SK-N-SH treated with all-trans-retinoic acid at 6 μM for 48 hours (cell line): ENCODE results near the gene ZNF185.

Experiments used
- ATAC-seq: fragments of 200-7000 bp; cut with Tn5 transposase; 3 replicates; pipeline ENCODE4 v1.9.1; 2020; ENCODE audit warnings: mild to moderate bottlenecking, moderate library complexity
- ARNTL ChIP-seq: fragments of 450-650 bp; formaldehyde crosslinking; IDR thresholded peaks from 2 replicates; pipeline ENCODE4 v1.5.0; 2020; ENCODE audit warnings: low read depth, mild to moderate bottlenecking, moderate library complexity, borderline replicate concordance
- BACH2 ChIP-seq: fragments of 250-450 bp; sonication (Bioruptor Pico); IDR thresholded peaks from 2 replicates; pipeline ENCODE4 v1.9.0; 2021; ENCODE audit warnings: mild to moderate bottlenecking, borderline replicate concordance
- ESRRG ChIP-seq: fragments of 250-450 bp; sonication (Bioruptor Pico); IDR thresholded peaks from 2 replicates; pipeline ENCODE4 v1.6.1; 2021; ENCODE audit warnings: mild to moderate bottlenecking
- GLIS3 ChIP-seq: fragments of 250-450 bp; sonication (Bioruptor Pico); IDR thresholded peaks from 2 replicates; pipeline ENCODE4 v1.5.0; 2020; ENCODE audit warnings: mild to moderate bottlenecking, moderate library complexity
- ISL1 ChIP-seq: fragments of 250-450 bp; sonication (Bioruptor Pico); IDR thresholded peaks from 2 replicates; pipeline ENCODE4 v2.1.2; 2022; ENCODE audit warnings: mild to moderate bottlenecking, moderate library complexity
- OSR1 ChIP-seq: fragments of 250-450 bp; sonication (Bioruptor Pico); IDR thresholded peaks from 2 replicates; pipeline ENCODE4 v1.8.0; 2022; ENCODE audit warnings: moderate library complexity, mild to moderate bottlenecking, inconsistent platforms
- PPARA ChIP-seq: fragments of 250-450 bp; sonication (Bioruptor Pico); IDR thresholded peaks from 2 replicates; pipeline ENCODE4 v1.5.0; 2020; ENCODE audit warnings: mild to moderate bottlenecking, borderline replicate concordance
- RARB ChIP-seq: fragments of 250-450 bp; sonication (Bioruptor Pico); IDR thresholded peaks from 2 replicates; pipeline ENCODE4 v1.8.0; 2021; ENCODE audit warnings: mild to moderate bottlenecking, moderate library complexity
- SNAI2 ChIP-seq: fragments of 250-450 bp; sonication (Bioruptor Pico); IDR thresholded peaks from 2 replicates; pipeline ENCODE4 v1.5.0; 2020; ENCODE audit warnings: mild to moderate bottlenecking, moderate library complexity
- TCF4 ChIP-seq: fragments of 250-450 bp; sonication (Bioruptor Pico); IDR thresholded peaks from 2 replicates; pipeline ENCODE4 v1.8.0; 2021; ENCODE audit warnings: mild to moderate bottlenecking, moderate library complexity, borderline replicate concordance
- TOX ChIP-seq: fragments of 250-450 bp; sonication (Bioruptor Pico); IDR thresholded peaks from 2 replicates; pipeline ENCODE4 v1.8.0; 2021; ENCODE audit warnings: mild to moderate bottlenecking, moderate library complexity, borderline replicate concordance
- ZC3H10 ChIP-seq: fragments of 250-450 bp; sonication (Bioruptor Pico); IDR thresholded peaks from 2 replicates; pipeline ENCODE4 v1.5.1; 2021; ENCODE audit warnings: mild to moderate bottlenecking, moderate library complexity
- ZFP3 ChIP-seq: fragments of 250-450 bp; sonication (Bioruptor Pico); IDR thresholded peaks from 2 replicates; pipeline ENCODE4 v1.5.0; 2020; ENCODE audit warnings: mild to moderate bottlenecking, moderate library complexity
- ZFP30 ChIP-seq: fragments of 450-650 bp; formaldehyde crosslinking; IDR thresholded peaks from 2 replicates; pipeline ENCODE4 v1.5.0; 2022; ENCODE audit warnings: mild to moderate bottlenecking, moderate library complexity
- ZNF565 ChIP-seq: fragments of 450-650 bp; formaldehyde crosslinking; conservative IDR thresholded peaks from 2 replicates; pipeline ENCODE4 v1.5.0; 2020; ENCODE audit warnings: low read depth, mild to moderate bottlenecking, moderate library complexity
- ZNF70 ChIP-seq: fragments of 450-650 bp; formaldehyde crosslinking; IDR thresholded peaks from 2 replicates; pipeline ENCODE4 v1.5.0; 2020; ENCODE audit warnings: mild to moderate bottlenecking, moderate library complexity
- ZNF8 ChIP-seq: fragments of 450-650 bp; formaldehyde crosslinking; IDR thresholded peaks from 2 replicates; pipeline ENCODE4 v1.5.0; 2020; ENCODE audit warnings: mild to moderate bottlenecking, moderate library complexity
- TF ChIP-seq, protein P1 (sequence below): fragments of 250-450 bp; sonication (Bioruptor Pico); IDR thresholded peaks from 2 replicates; pipeline ENCODE4 v1.5.1; 2020; ENCODE audit warnings: low read depth, mild to moderate bottlenecking, moderate library complexity
- TF ChIP-seq, protein P2 (sequence below): fragments of 250-450 bp; sonication (Bioruptor Pico); IDR thresholded peaks from 2 replicates; pipeline ENCODE4 v1.8.0; 2021; ENCODE audit warnings: low read depth, mild to moderate bottlenecking, moderate library complexity, borderline replicate concordance
- TF ChIP-seq, protein P3 (sequence below): fragments of 250-450 bp; sonication (Bioruptor Pico); IDR thresholded peaks from 2 replicates; pipeline ENCODE4 v1.5.0; 2020; ENCODE audit warnings: mild to moderate bottlenecking, moderate library complexity
- TF ChIP-seq, protein P4 (sequence below): fragments of 250-450 bp; sonication (Bioruptor Pico); IDR thresholded peaks from 2 replicates; pipeline ENCODE4 v1.8.0; 2020; ENCODE audit warnings: mild to moderate bottlenecking, moderate library complexity, borderline replicate concordance
- TF ChIP-seq, protein P5 (sequence below): fragments of 250-450 bp; sonication (Bioruptor Pico); IDR thresholded peaks from 2 replicates; pipeline ENCODE4 v1.5.1; 2021; ENCODE audit warnings: mild to moderate bottlenecking, moderate library complexity

The ZNF185 gene

DNA sequence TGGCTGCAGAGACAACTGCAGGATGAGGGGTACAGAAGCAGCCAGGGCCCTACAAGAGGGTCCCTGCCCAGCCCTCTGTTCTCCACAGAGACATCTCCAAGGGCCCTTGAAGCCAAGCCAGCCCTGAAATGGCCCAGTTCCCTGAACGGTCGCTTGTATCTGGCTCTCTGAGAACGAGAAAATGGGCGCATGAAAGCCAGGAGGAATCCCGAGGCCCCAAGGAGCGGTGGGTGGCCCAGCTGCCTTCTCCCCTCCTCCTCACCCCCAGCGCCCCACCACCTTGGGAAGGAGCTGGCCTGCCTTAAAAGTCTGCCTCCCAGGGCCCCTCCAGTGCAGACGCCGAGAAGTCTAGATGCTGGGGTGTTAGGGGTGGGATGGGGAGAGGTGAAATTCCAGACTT, 5.7 kb downstream of the ZNF185 start:
- ATAC-seq, result no peak

DNA sequence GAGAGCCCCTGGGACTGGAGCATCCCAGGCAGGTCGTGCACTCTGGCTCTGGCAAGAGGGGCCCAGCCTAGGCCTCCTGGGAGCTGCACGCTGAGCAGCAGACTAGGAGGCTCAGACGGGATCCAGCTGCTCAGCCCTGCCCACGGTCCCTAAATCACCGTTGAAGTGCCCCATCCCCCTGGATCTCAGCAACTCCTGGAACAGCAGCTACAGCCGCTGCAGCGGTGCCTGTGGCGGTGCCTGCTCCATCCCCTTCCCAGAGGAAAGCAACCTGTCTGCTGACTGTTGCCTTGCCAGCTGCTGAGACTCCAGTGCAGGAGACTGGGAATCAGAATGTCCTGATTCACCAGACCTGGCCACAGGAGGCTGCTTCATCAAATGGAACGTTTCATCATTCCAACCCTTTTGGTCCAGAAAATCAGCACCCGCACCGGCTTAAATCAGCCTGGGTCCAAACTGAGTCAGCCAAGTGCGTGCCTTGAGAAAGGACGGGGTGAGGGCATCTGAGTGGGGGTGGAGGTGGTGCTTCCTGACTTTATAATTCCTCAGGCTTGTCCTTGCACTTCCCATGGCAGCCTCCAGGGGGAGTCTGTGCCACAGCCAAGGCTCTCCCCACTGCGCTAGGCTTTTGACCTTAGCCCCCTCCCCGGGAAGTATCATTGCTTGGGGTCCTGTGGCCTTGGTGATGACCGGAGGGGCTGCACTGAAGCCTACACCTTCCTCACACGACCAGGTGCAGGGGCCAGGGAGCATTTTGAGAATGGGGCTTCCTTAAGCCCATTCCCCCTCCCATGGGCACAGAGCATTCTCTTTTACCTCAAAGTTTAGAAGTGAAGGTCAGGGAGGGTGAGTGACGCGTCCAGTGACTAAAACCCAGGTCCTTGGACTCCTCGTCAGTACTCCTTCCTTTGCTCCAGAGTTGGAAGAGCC, 6.5 kb downstream of the ZNF185 start:
- peak; percentile 77 for ATAC-seq
- TF ChIP-seq RARB (CRISPR knock-in tag) (no peak), TCF4 (CRISPR knock-in tag) (no peak), ESRRG (CRISPR knock-in tag) (no peak), ZNF565 (CRISPR knock-in tag) (no peak), ZNF8 (CRISPR knock-in tag) (no peak), ZFP3 (CRISPR knock-in tag) (no peak), OSR1 (CRISPR knock-in tag) (no peak), ZC3H10 (CRISPR knock-in tag) (no peak), ARNTL (no peak), GLIS3 (no peak), ISL1 (CRISPR knock-in tag) (no peak), BACH2 (CRISPR knock-in tag) (no peak), SNAI2 (CRISPR knock-in tag) (no peak), ZFP30 (CRISPR knock-in tag) (no peak), PPARA (no peak)
- TF ChIP-seq, protein P1, sequence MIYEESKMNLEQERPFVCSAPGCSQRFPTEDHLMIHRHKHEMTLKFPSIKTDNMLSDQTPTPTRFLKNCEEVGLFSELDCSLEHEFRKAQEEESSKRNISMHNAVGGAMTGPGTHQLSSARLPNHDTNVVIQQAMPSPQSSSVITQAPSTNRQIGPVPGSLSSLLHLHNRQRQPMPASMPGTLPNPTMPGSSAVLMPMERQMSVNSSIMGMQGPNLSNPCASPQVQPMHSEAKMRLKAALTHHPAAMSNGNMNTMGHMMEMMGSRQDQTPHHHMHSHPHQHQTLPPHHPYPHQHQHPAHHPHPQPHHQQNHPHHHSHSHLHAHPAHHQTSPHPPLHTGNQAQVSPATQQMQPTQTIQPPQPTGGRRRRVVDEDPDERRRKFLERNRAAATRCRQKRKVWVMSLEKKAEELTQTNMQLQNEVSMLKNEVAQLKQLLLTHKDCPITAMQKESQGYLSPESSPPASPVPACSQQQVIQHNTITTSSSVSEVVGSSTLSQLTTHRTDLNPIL (CRISPR knock-in tag), result no peak
- TF ChIP-seq, protein P2, sequence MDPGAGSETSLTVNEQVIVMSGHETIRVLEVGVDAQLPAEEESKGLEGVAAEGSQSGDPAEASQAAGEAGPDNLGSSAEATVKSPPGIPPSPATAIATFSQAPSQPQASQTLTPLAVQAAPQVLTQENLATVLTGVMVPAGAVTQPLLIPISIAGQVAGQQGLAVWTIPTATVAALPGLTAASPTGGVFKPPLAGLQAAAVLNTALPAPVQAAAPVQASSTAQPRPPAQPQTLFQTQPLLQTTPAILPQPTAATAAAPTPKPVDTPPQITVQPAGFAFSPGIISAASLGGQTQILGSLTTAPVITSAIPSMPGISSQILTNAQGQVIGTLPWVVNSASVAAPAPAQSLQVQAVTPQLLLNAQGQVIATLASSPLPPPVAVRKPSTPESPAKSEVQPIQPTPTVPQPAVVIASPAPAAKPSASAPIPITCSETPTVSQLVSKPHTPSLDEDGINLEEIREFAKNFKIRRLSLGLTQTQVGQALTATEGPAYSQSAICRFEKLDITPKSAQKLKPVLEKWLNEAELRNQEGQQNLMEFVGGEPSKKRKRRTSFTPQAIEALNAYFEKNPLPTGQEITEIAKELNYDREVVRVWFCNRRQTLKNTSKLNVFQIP (CRISPR knock-in tag), result no peak
- TF ChIP-seq, protein P3, sequence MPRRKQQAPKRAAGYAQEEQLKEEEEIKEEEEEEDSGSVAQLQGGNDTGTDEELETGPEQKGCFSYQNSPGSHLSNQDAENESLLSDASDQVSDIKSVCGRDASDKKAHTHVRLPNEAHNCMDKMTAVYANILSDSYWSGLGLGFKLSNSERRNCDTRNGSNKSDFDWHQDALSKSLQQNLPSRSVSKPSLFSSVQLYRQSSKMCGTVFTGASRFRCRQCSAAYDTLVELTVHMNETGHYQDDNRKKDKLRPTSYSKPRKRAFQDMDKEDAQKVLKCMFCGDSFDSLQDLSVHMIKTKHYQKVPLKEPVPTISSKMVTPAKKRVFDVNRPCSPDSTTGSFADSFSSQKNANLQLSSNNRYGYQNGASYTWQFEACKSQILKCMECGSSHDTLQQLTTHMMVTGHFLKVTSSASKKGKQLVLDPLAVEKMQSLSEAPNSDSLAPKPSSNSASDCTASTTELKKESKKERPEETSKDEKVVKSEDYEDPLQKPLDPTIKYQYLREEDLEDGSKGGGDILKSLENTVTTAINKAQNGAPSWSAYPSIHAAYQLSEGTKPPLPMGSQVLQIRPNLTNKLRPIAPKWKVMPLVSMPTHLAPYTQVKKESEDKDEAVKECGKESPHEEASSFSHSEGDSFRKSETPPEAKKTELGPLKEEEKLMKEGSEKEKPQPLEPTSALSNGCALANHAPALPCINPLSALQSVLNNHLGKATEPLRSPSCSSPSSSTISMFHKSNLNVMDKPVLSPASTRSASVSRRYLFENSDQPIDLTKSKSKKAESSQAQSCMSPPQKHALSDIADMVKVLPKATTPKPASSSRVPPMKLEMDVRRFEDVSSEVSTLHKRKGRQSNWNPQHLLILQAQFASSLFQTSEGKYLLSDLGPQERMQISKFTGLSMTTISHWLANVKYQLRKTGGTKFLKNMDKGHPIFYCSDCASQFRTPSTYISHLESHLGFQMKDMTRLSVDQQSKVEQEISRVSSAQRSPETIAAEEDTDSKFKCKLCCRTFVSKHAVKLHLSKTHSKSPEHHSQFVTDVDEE (CRISPR knock-in tag), result no peak
- TF ChIP-seq, protein P4, sequence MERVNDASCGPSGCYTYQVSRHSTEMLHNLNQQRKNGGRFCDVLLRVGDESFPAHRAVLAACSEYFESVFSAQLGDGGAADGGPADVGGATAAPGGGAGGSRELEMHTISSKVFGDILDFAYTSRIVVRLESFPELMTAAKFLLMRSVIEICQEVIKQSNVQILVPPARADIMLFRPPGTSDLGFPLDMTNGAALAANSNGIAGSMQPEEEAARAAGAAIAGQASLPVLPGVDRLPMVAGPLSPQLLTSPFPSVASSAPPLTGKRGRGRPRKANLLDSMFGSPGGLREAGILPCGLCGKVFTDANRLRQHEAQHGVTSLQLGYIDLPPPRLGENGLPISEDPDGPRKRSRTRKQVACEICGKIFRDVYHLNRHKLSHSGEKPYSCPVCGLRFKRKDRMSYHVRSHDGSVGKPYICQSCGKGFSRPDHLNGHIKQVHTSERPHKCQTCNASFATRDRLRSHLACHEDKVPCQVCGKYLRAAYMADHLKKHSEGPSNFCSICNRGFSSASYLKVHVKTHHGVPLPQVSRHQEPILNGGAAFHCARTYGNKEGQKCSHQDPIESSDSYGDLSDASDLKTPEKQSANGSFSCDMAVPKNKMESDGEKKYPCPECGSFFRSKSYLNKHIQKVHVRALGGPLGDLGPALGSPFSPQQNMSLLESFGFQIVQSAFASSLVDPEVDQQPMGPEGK (CRISPR knock-in tag), result no peak
- TF ChIP-seq, protein P5, sequence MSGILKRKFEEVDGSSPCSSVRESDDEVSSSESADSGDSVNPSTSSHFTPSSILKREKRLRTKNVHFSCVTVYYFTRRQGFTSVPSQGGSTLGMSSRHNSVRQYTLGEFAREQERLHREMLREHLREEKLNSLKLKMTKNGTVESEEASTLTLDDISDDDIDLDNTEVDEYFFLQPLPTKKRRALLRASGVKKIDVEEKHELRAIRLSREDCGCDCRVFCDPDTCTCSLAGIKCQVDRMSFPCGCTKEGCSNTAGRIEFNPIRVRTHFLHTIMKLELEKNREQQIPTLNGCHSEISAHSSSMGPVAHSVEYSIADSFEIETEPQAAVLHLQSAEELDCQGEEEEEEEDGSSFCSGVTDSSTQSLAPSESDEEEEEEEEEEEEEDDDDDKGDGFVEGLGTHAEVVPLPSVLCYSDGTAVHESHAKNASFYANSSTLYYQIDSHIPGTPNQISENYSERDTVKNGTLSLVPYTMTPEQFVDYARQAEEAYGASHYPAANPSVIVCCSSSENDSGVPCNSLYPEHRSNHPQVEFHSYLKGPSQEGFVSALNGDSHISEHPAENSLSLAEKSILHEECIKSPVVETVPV (CRISPR knock-in tag), result no peak
- TF ChIP-seq, all 23 proteins: peak for 0

More for the DNA sequence above, 5.7 kb downstream of the ZNF185 start:
- TF ChIP-seq ISL1 (CRISPR knock-in tag), result no peak
- TF ChIP-seq ZNF565 (CRISPR knock-in tag), result no peak

DNA sequence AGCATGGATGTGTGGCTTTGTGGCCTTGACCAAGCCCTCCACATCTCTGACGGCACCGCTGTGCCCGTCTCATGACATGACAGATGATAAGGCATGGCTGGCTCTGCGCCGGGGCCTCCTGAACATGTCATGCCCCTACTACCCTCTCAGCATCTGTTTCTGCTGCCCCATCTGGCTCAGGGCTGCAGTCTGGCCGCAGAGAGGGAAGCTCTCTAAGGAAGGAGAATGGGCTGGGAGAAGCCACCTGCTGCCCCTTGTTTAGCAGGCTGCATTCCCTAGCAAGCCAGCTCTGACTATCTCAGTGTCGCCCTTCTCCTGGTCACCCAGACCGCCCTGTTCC, 7.2 kb downstream of the ZNF185 start:
- no peak for ATAC-seq
- TF ChIP-seq ISL1 (CRISPR knock-in tag) (no peak), ZNF70 (CRISPR knock-in tag) (no peak), TOX (no peak)
- TF ChIP-seq, protein P5 (CRISPR knock-in tag), result no peak
- TF ChIP-seq, all 23 proteins: peak for 0
